ENCODE results near the gene RIMS4.
"Not testable (repeated sequence)": the region's sequence is repeated elsewhere in the genome, so short reads cannot be mapped to it uniquely, and the experiment has no call there.

The RIMS4 gene

DNA sequence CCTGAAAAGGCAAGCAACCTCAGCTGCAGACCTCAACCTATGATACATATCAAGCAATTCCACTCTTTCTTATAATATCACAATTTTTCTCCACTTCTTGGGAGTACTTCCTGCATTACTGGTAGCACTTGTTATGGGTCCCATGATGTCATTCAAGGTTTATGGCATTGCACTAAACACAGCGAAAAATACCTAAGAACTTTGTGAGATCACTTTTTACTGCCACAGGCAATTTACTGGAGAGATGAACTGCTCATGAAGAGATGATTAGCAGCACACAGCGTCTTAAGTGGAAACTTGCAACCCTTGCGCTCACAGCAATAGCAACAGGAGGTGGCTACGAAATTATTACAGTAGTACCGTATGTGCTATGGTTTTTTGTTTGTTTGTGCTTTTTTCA is 19.3 kb upstream of the RIMS4 start:
- DNase-seq: no peak

- DNase-seq: no peak
Observed at GRCh38 chr20:44828640-44829039, 18.3 kb upstream of the RIMS4 start.

DNA sequence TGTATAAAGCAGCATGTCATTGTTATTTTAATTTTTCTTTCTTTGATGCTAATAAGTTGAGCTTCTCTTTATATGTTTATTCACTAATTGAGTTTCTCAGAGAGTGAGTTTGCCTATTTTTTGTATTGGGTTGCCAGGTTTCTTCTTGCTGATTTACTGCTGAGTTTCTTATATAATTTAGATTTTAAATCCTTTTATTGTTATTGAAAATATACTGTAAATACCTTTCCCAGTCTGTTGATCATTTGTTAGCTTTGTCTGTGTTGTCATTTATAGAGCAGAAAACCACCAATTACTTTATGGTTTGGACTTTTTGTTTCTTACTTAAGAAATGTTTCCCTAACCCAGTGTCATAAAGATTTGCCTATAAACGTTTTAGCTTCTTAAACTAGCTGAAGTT is 17.1 kb upstream of the RIMS4 start:
- no peak for DNase-seq

- DNase-seq: not testable (repeated sequence)
Observed at GRCh38 chr20:44821576-44821975, 11.2 kb upstream of the RIMS4 start.

GRCh38 chr20:44819936-44820335 is 9.6 kb upstream of the RIMS4 start:
- no peak for DNase-seq

- DNase-seq: no peak
Observed at GRCh38 chr20:44817143-44817910, 7.0 kb upstream of the RIMS4 start.

DNA sequence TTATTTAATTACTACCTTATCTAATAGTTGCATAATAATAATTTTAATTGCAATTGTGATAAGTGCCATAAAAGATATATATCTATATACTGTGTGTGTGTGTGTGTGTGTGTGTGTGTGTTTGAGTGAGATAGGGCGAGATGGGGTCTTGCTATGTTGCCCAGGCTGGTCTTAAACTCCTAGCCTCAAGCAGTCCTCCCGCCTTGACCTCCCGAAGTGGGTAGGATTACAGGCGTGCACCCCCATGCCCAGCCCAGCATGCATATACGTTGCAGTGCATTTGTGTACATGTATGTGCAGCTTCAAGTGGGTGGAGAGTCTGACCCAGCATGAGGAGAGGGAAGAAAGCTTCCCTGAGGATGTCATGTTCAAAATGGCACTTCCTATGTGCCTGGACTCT is 4.6 kb upstream of the RIMS4 start:
- DNase-seq: no peak

- DNase-seq: no peak
Observed at GRCh38 chr20:44811150-44811685, 872 bp upstream of the RIMS4 start.

- no peak for DNase-seq
Observed at GRCh38 chr20:44810061-44810390, 320 bp downstream of the RIMS4 start.

GRCh38 chr20:44809380-44810060 is 826 bp downstream of the RIMS4 start:
- DNase-seq: no peak

DNA sequence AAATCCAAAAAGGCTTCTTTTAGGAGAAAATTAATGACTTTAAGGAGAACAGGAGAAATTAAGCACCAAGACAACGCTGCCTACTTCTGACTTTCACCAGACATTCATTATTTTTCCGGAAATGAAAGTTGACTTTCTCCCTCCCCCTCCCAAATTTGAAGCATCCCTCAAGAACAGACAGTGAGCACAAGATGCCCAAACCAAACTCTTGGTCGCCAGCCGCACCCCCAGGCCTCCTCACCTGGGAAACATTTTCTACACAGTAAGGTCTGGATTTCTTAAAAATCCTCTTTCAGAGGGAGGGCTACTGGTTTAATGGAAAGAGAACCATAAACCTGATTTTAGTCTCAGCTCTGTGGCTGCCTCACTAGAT is 2.7 kb downstream of the RIMS4 start:
- DNase-seq: no peak

DNA sequence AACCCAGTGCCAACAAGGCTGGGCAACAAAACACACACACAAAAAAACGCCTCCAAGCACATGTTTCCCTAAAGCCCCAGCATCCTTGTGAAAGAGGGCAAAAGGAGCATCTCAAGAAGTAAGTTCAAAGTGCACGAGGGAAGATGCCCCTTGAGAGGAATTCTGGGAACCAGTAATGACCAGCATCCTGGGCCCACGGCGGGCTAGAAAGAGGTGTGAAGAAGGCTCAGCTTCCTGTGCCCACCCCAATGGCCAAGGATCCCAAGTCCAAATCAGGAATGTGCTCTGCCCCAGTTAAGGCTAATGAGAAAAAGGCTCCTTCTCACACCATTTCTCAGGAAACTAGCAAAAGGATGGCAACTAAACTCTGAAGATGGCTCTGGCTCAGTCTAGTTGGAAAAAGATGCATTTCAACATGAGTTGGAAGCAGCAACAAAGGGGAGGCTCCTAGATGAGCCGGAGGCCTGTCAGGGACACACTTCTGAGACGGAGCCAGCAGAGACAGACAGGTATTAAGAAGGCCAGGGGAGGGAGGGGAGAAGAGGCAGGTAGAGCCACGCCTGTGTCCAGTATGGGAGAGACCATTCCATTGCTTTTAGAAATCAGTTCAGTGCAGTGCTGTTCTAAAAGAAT is 3.2 kb downstream of the RIMS4 start:
- no peak for DNase-seq

GRCh38 chr20:44805979-44806620 is 4.2 kb downstream of the RIMS4 start:
- no peak for DNase-seq

DNA sequence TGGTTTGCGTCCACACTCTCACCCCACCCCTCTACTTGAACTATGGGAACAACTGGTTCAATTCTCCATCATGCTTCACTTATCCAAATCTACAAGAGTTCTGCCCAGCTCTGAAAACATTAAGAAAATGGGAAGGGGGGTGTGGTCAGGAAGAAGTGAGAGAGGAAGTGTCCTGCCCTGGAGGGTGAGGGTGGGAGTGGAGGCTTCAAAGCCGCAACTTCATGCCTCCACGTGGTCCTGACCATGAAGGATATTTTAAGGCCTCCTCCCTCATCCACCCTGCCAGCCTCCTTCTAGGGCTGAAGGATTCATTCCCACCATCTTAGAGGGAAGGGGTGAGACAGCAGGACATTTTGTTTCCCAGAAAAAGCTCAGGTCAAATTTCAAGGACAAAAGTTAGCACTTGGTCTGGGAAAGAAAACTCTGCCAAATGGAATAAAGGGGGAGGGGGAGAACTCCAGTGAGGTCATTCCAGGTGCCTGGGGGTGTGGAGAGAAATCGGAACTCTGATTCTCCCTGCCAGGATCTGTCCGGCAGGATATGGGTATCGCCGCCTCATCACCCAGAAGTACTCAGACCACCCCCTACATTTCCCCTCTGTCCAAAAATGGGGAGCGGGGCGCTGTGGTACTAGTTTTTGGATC is 4.9 kb downstream of the RIMS4 start:
- no peak for DNase-seq

GRCh38 chr20:44803383-44803941 is 6.9 kb downstream of the RIMS4 start:
- no peak for DNase-seq

DNA sequence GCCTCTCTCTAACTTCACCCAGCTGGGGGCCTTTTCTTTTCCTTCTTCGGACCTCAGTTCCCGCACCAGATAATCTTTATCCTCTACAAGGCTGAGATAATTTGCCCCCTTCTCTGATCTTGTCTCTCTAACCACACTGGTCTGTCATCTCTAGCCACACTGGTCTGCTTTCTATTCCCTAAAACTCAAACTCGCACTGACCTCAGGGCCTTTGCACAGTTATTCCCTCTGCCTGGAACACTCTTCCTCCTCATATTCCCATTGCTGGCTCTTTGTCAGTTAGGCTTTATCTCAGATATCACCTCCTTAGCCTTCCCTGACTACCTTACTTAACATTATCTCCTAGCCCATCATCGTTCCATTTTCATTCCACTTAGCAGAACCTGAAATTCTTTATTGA is 7.6 kb downstream of the RIMS4 start:
- DNase-seq: no peak

DNA sequence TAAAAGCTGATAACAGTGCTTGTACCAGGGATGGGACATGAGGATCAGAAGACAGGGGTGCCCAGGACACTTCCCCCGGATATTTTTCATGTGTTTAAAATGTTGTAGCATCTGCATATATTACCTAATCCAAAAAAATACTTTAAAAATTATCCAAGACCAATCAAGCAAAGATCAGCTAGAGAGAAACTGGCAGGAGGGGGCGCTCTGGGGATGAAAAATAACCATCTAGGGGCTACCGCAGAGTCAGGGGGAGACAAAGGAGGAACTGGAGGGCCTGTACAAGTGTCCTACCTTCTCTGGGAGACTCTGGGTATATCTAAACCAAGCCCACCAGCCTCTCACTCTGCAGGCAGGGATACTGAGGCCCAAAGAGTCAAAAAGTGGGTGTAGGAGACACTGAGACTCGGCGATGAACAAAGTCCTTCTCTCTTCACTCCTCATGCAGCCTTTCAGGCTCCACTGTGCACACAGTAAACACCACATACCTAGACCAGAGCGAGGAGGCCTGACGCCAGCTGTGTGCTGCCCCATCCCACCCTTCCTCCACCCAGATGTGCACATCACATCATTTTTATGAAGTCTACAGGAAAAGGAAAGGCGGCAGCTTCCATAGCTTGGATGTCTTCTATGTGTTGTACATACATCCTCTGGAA is 9.8 kb downstream of the RIMS4 start:
- DNase-seq: no peak

DNA sequence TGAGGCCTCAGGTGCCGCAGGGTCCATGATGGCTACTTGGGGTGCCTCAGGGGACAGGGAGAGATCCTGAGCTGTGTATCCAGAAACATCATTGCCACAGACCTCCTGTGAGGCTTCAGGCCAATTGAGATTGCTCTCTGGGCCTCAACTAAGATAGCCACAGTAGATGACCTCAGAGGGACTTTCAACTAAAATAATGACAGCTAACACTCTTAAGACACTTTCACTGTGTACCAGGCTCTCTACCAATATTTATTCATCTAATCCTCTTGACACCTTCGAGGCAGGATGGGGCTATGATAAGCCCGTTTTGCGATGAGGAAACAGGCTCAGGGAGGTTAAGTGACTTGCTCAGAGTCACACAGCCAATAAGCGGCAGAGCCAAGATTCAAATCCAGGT is 10.7 kb downstream of the RIMS4 start:
- DNase-seq: no peak

DNA sequence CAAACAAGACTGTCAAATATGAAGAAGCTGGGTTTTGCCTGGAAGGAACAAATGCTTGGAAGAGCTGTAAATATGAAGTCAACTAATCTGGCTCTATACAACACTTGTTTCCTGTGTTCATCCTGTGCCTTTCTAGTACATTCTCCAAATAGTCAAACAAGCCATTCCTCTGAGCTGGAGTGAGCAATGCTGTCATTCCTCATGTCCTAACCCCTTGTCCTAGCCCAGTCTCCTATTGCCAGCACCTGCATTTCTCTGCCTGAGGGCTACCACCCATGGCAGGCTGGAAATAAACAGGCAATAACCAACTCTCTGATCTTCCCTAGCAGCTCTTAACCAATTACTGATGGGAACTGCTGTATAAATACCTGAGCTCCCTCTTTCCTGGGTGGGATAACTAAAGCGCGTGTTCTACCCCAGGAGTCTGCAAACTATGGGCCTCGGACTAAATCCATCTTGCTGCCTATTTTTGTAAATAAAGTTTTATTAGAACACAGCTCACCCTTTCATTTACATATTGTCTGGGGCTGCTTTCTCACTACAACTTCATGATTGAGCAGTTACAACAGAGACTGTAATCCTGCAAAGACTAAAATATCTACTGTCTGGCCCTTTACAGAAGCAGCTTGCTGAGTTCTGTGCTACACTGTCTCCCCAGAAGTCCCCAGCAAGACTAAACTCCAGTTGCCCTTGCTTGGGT is 13.4 kb downstream of the RIMS4 start:
- no peak for DNase-seq

- no peak for DNase-seq
Observed at GRCh38 chr20:44796311-44796710, 14.0 kb downstream of the RIMS4 start.

DNA sequence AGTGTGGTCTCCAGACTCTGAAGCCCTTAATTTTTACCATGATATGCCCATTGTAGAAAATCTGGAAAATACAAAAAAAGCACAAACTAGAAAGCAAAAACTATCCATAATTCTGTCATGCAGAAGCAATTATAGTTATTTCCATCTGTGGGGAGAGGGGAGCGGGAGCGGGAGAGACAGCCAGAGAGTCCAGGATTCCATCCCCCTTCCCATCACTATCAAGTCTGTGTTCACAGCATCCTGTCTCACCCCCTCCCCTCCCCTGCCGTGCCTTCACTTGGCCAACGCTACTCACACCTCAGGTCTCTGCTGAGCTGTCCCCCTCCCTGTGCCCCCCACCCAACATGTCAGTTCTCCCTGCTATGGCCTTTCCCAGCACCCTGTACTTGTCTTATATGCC is 14.5 kb downstream of the RIMS4 start:
- DNase-seq: no peak

DNA sequence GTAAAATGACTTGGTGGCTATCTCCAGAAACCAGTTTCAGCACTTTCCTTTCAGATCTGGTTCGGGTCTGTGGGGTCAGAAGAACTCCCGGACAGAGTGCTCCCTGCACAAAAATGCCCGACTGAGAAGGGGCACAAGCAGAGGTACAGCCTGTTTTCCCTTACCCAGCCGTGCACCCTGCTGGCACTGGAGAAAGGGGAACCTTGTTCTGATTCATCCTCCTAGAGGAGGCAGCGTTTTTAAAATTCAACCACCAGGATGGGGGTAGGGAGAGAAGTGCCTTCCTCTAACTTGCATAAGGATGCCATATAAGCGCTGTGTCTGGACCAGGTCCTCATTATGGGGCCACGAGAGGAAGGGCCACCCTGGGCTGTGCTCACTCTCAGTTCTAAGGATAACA is 17.6 kb downstream of the RIMS4 start:
- DNase-seq: no peak
